Head of caudate nucleus (tissue), 42 donors: ENCODE data around the gene HMGN4.

Experiments
- DNase-seq, 42 donors: peaks; one replicate each; pipeline versions ENCODE4 v3.0.0 to v3.0.0-alpha.2; 2020 to 2021; ENCODE audit warnings: mixed read lengths in 7 of 42
- intact Hi-C: fragments of 100-400 bp; cut with DNase I; formaldehyde crosslinking; loops from one replicate; pipeline ENCODE4 v1.15.0; 2022

HMGN4 gene

GRCh38 chr6:26594730-26595632 is 56.8 kb downstream of the HMGN4 start:
- peak in 13 of 42 donors; percentile 9 to 68 (median 38) for DNase-seq
- intact Hi-C loops: loop anchor here (10.0 kb wide), 2 partner anchors 250 to 400 kb away; a partner anchor contains a TSS

- peak; percentile 84 to 97 (median 92) for DNase-seq
- intact Hi-C loops: loop anchor here (2.0 to 10.0 kb wide), 3 partner anchors 63 to 401 kb away; partner anchors contain the start of gene ZNF322
These were observed 57.6 kb downstream of the HMGN4 start for GRCh38 chr6:26595669-26596269.
